ENCODE results near the gene MTR. TPM values are rescaled to one million over a fixed set of nuclear protein-coding genes. Genes with fewer than 3 reads are reported as not detected.

MTR gene
- total RNA-seq, 1 experiment from 2014 or later = 14.2 TPM

GRCh38 chr1:236877661-236878060 is 82.6 kb downstream of the MTR start:
- Histone ChIP-seq H3K79me2 (ENCODE audit: low read length) (no peaks in the 10 kb centered on the region), H4K20me1 (ENCODE audit: low read length) (no peaks in the 10 kb centered on the region), H3K9me2 (replicated peaks; ENCODE audit: low read length) (no peaks in the 10 kb centered on the region), H3K27me3 (ENCODE audit: low read length) (no peaks in the 10 kb centered on the region), H3K36me3 (ENCODE audit: low read depth, low read length) (peaks cover 3% of the 10 kb centered on the region; the same call in 1 of the 2 replicates), H3K27ac (ENCODE audit: low read length) (no peak overlapping the region), H3F3A (ENCODE audit: low read length, unreplicated experiment) (no peaks in the 10 kb centered on the region), H3K4me3 (ENCODE audit: low read length) (no peak overlapping the region), H3K4me1 (ENCODE audit: insufficient read depth, low read length) (no peaks in the 10 kb centered on the region), H3K9ac (ENCODE audit: low read length) (no peak overlapping the region), H3K4me2 (ENCODE audit: low read length) (no peak overlapping the region), H3K9me3 (ENCODE audit: low read length) (no peaks in the 10 kb centered on the region), H2AFZ (ENCODE audit: low read length) (no peak overlapping the region)
- POLR2A ChIA-PET (ENCODE audit: unreplicated experiment) = no interaction called here
- DNase-seq = no peak
- TF ChIP-seq CTCF (conservative IDR thresholded peaks at IDR 0.05; ENCODE audit: low read depth, low read length) (no peak), EZH2phosphoT487 (IDR thresholded peaks at IDR 0.05; ENCODE audit: borderline replicate concordance, low read length) (no peak), EZH2 (IDR thresholded peaks at IDR 0.05; ENCODE audit: low read length, unreplicated experiment) (no peak)
- no peak for ATAC-seq
- intact Hi-C loops (cut with micrococcal nuclease) = no loop called here
- BruUV-seq (replicated peaks) = no TSS peak
- CTCF ChIA-PET = no interaction called here

DNA sequence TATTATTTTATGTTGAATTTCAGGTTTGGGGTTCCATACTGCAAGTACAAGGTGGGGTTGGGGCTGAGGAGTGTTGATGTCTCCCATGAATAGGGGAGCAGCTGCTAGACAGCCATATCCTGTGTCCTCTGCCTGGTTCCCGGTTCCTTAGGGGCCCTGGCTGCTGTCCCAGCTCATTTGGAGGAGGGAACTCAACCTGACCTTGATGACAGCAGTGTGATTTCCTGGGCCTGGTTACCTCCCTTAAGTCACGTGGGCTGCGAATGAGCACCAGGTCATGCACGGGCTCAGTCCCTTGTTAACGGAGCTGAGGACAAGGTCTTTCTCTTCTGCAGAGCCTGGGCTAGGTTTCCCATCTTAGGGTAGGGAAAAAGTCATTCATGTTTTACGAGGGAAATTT is 85.1 kb downstream of the MTR start:
- Histone ChIP-seq H3K79me2 (ENCODE audit: low read length) (no peaks in the 10 kb centered on the region), H3K4me3 (ENCODE audit: low read length) (no peak overlapping the region), H3K9ac (ENCODE audit: low read length) (no peak overlapping the region), H3K36me3 (ENCODE audit: low read depth, low read length) (no peaks in the 10 kb centered on the region), H3K4me2 (ENCODE audit: low read length) (no peak overlapping the region), H2AFZ (ENCODE audit: low read length) (no peak overlapping the region), H3K9me2 (replicated peaks; ENCODE audit: low read length) (no peaks in the 10 kb centered on the region), H4K20me1 (ENCODE audit: low read length) (no peaks in the 10 kb centered on the region), H3K4me1 (ENCODE audit: insufficient read depth, low read length) (no peaks in the 10 kb centered on the region), H3K27me3 (ENCODE audit: low read length) (no peaks in the 10 kb centered on the region), H3K9me3 (ENCODE audit: low read length) (no peaks in the 10 kb centered on the region), H3F3A (ENCODE audit: low read length, unreplicated experiment) (no peaks in the 10 kb centered on the region), H3K27ac (ENCODE audit: low read length) (no peak overlapping the region)
- TF ChIP-seq EZH2 (IDR thresholded peaks at IDR 0.05; ENCODE audit: low read length, unreplicated experiment) (no peak), CTCF (conservative IDR thresholded peaks at IDR 0.05; ENCODE audit: low read depth, low read length) (no peak), EZH2phosphoT487 (IDR thresholded peaks at IDR 0.05; ENCODE audit: borderline replicate concordance, low read length) (no peak)
- no peak for DNase-seq
- ChIA-PET POLR2A (ENCODE audit: unreplicated experiment) (no interaction called here), CTCF (no interaction called here)
- intact Hi-C loops (cut with micrococcal nuclease) = no loop called here
- BruUV-seq (replicated peaks) = no TSS peak
- ATAC-seq = no peak

DNA sequence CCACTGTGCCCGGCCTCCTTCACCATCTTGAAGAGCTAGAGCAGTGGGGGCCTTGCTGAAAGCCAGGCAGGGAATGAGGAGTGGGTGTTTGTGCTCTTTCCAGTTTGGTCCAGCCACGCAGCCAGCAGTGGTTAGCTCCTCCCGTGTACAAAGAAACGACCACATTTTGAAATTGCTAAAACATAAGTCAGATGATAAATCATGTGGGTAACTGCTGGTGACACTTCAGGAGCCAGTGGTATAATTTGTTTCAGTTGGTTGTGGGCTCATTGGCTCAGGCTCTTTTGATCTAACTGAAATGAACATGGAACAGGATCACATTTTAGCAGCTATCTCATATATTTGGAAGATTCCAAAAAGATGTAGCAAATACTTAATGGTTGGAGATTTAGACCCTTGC is 87.6 kb downstream of the MTR start:
- ChIA-PET POLR2A (ENCODE audit: unreplicated experiment) (no interaction called here), CTCF (no interaction called here)
- Histone ChIP-seq H3F3A (ENCODE audit: low read length, unreplicated experiment) (no peaks in the 10 kb centered on the region), H3K4me1 (ENCODE audit: insufficient read depth, low read length) (no peaks in the 10 kb centered on the region), H3K27me3 (ENCODE audit: low read length) (no peaks in the 10 kb centered on the region), H3K36me3 (ENCODE audit: low read depth, low read length) (no peaks in the 10 kb centered on the region), H3K79me2 (ENCODE audit: low read length) (no peaks in the 10 kb centered on the region), H3K9me3 (ENCODE audit: low read length) (no peaks in the 10 kb centered on the region), H3K4me2 (ENCODE audit: low read length) (no peak overlapping the region), H2AFZ (ENCODE audit: low read length) (no peak overlapping the region), H3K27ac (ENCODE audit: low read length) (no peak overlapping the region), H3K9ac (ENCODE audit: low read length) (no peak overlapping the region), H3K9me2 (replicated peaks; ENCODE audit: low read length) (no peaks in the 10 kb centered on the region), H3K4me3 (ENCODE audit: low read length) (no peak overlapping the region), H4K20me1 (ENCODE audit: low read length) (no peaks in the 10 kb centered on the region)
- no peak for DNase-seq
- intact Hi-C loops (cut with micrococcal nuclease) = no loop called here
- TF ChIP-seq EZH2 (IDR thresholded peaks at IDR 0.05; ENCODE audit: low read length, unreplicated experiment) (no peak), EZH2phosphoT487 (IDR thresholded peaks at IDR 0.05; ENCODE audit: borderline replicate concordance, low read length) (no peak), CTCF (conservative IDR thresholded peaks at IDR 0.05; ENCODE audit: low read depth, low read length) (no peak)
- ATAC-seq = no peak
- BruUV-seq (replicated peaks) = no TSS peak
